Activated CD4-positive, alpha-beta memory T cell treated with anti-CD3 and anti-CD28 coated beads for 36 hours (primary cell): ENCODE measurements around the gene ARFGAP1. TPM values are rescaled to one million over a fixed set of nuclear protein-coding genes. Genes with fewer than 3 reads are reported as not detected.

Source experiments
- CTCF ChIA-PET: fragments of 350-600 bp; sonication (Branson Sonifier 250); formaldehyde crosslinking; loops from one replicate; lab custom pipeline; 2021; ENCODE audit warnings: antibody characterized with exemption, inconsistent platforms; lab: Charles Lee
- POLR2A ChIA-PET: fragments of 350-600 bp; sonication (Branson Sonifier 250); formaldehyde crosslinking; loops from one replicate; lab custom pipeline; 2021; ENCODE audit warnings: antibody characterized with exemption; lab: Charles Lee
- DNase-seq: peaks from one replicate; pipeline ENCODE4 v3.0.0-alpha.2; 2020
- H3K27ac Mint-ChIP-seq: one replicate; pipeline ENCODE4 v1.8.0; 2021; ENCODE audit warnings: mixed read lengths
- H3K27me3 Mint-ChIP-seq: one replicate; pipeline ENCODE4 v1.8.0; 2021; ENCODE audit warnings: mixed read lengths
- H3K36me3 Mint-ChIP-seq: one replicate; pipeline ENCODE4 v1.8.0; 2021; ENCODE audit warnings: mixed read lengths
- H3K4me1 Mint-ChIP-seq: one replicate; pipeline ENCODE4 v1.8.0; 2021; ENCODE audit warnings: low read depth, mixed read lengths
- H3K4me3 Mint-ChIP-seq: one replicate; pipeline ENCODE4 v1.8.0; 2021; ENCODE audit warnings: mild to moderate bottlenecking, mixed read lengths
- H3K9me3 Mint-ChIP-seq: one replicate; pipeline ENCODE4 v1.8.0; 2021; ENCODE audit warnings: mixed read lengths
- intact Hi-C: fragments of 100-400 bp; cut with micrococcal nuclease; formaldehyde crosslinking; loops from one replicate; pipeline ENCODE4 v1.15.1; 2023
- total RNA-seq, 2 experiments: library from RNA; stranded (reverse); gene quantifications; one replicate each; pipeline ENCODE4 v1.2.3, GENCODE V29; 2021

Gene ARFGAP1
- total RNA-seq, 2 experiments from 2014 or later = 68.4 to 72.4 TPM

- H3K27me3 Mint-ChIP-seq = peaks cover 38% of the 10 kb centered on the region
- CTCF ChIA-PET = interaction anchor here (4.6 kb wide), 1 partner anchor 9 kb away, joined by 47 read pairs; no protein-coding TSS in a partner anchor
- H3K9me3 Mint-ChIP-seq = no peaks in the 10 kb centered on the region
- H3K27ac Mint-ChIP-seq = no peak overlapping the region
- H3K4me1 Mint-ChIP-seq = peaks cover 3% of the 10 kb centered on the region
- no peak for DNase-seq
- POLR2A ChIA-PET = no interaction called here
- H3K36me3 Mint-ChIP-seq = no peaks in the 10 kb centered on the region
- H3K4me3 Mint-ChIP-seq = no peak overlapping the region
- intact Hi-C loops = no loop called here
Measured at GRCh38 chr20:63232235-63233060, 40.2 kb upstream of the ARFGAP1 start.

- intact Hi-C loops = no loop called here
- H3K4me1 Mint-ChIP-seq = peaks cover 3% of the 10 kb centered on the region
- no peak for DNase-seq
- H3K27ac Mint-ChIP-seq = no peak overlapping the region
- H3K36me3 Mint-ChIP-seq = no peaks in the 10 kb centered on the region
- H3K4me3 Mint-ChIP-seq = no peak overlapping the region
- ChIA-PET CTCF (interaction anchor here (4.6 kb wide), 1 partner anchor 9 kb away, joined by 47 read pairs; no protein-coding TSS in a partner anchor), POLR2A (no interaction called here)
- H3K9me3 Mint-ChIP-seq = no peaks in the 10 kb centered on the region
- peaks cover 38% of the 10 kb centered on the region for H3K27me3 Mint-ChIP-seq
Measured at GRCh38 chr20:63233061-63233344, 39.6 kb upstream of the ARFGAP1 start.

- ChIA-PET CTCF (interaction anchor here (1.3 to 4.6 kb wide), 2 partner anchors 10 to 39 kb away, joined by 3 to 47 read pairs; partner anchors contain the start of gene ARFGAP1), POLR2A (no interaction called here)
- Mint-ChIP-seq H3K27ac (no peak overlapping the region), H3K9me3 (no peaks in the 10 kb centered on the region), H3K36me3 (no peaks in the 10 kb centered on the region), H3K4me3 (no peak overlapping the region), H3K27me3 (peaks cover 38% of the 10 kb centered on the region), H3K4me1 (peaks cover 3% of the 10 kb centered on the region)
- intact Hi-C loops = no loop called here
- no peak for DNase-seq
Measured at GRCh38 chr20:63233924-63234323, 38.7 kb upstream of the ARFGAP1 start.

GRCh38 chr20:63234693-63235398 is 37.8 kb upstream of the ARFGAP1 start:
- Mint-ChIP-seq H3K27ac (no peak overlapping the region), H3K36me3 (no peaks in the 10 kb centered on the region), H3K4me3 (no peak overlapping the region), H3K27me3 (peaks cover 29% of the 10 kb centered on the region), H3K9me3 (no peaks in the 10 kb centered on the region), H3K4me1 (peaks cover 3% of the 10 kb centered on the region)
- DNase-seq = peak; percentile 26
- POLR2A ChIA-PET = no interaction called here
- intact Hi-C loops = no loop called here
- CTCF ChIA-PET = interaction anchor here (0.7 to 4.6 kb wide), 3 partner anchors 11 to 38 kb away, joined by 3 to 47 read pairs (median 3); partner anchors contain the start of gene ARFGAP1

- peaks cover 3% of the 10 kb centered on the region for H3K4me1 Mint-ChIP-seq
- intact Hi-C loops = no loop called here
Measured at GRCh38 chr20:63235399-63235983, 37.1 kb upstream of the ARFGAP1 start, which contains the start of gene BIRC7. Gene BIRC7 (plus strand): TSS chr20:63235905. CDS start chr20:63236097, 192 bp downstream.

GRCh38 chr20:63236116-63236837 is 36.3 kb upstream of the ARFGAP1 start:
- H3K9me3 Mint-ChIP-seq = no peaks in the 10 kb centered on the region
- ChIA-PET POLR2A (no interaction called here), CTCF (interaction anchor here (1.3 to 4.6 kb wide), 3 partner anchors 12 to 146 kb away, joined by 3 to 47 read pairs (median 6); no protein-coding TSS in a partner anchor)
- H3K27me3 Mint-ChIP-seq = peaks cover 16% of the 10 kb centered on the region
- H3K4me3 Mint-ChIP-seq = no peak overlapping the region
- H3K27ac Mint-ChIP-seq = no peak overlapping the region
- DNase-seq = no peak
- intact Hi-C loops = no loop called here
- peaks cover 3% of the 10 kb centered on the region for H3K4me1 Mint-ChIP-seq
- no peaks in the 10 kb centered on the region for H3K36me3 Mint-ChIP-seq

More at GRCh38 chr20:63235399-63235983, 37.1 kb upstream of the ARFGAP1 start, which contains the start of gene BIRC7:
- ChIA-PET CTCF (interaction anchor here (1.3 to 4.6 kb wide), 2 partner anchors 12 to 37 kb away, joined by 3 to 47 read pairs; partner anchors contain the start of gene ARFGAP1), POLR2A (no interaction called here)
- Mint-ChIP-seq H3K27ac (no peak within 1 kb of the TSS), H3K27me3 (peaks cover 23% of the 10 kb centered on the region), H3K9me3 (no peaks in the 10 kb centered on the region), H3K36me3 (no peaks in the 10 kb centered on the region), H3K4me3 (no peak within 1 kb of the TSS)
- DNase-seq = no peak

- Mint-ChIP-seq H3K4me1 (peaks cover 3% of the 10 kb centered on the region), H3K4me3 (no peak overlapping the region), H3K36me3 (no peaks in the 10 kb centered on the region), H3K27me3 (peaks cover 7% of the 10 kb centered on the region), H3K9me3 (no peaks in the 10 kb centered on the region), H3K27ac (no peak overlapping the region)
- CTCF ChIA-PET = interaction anchor here (1.6 kb wide), 1 partner anchor 14 kb away, joined by 6 read pairs; no protein-coding TSS in a partner anchor
- DNase-seq = no peak
- POLR2A ChIA-PET = no interaction called here
- intact Hi-C loops = no loop called here
Measured at GRCh38 chr20:63238031-63238430, 34.6 kb upstream of the ARFGAP1 start.

- Mint-ChIP-seq H3K4me3 (no peak overlapping the region), H3K36me3 (no peaks in the 10 kb centered on the region), H3K9me3 (no peaks in the 10 kb centered on the region), H3K27ac (no peak overlapping the region), H3K4me1 (peaks cover 3% of the 10 kb centered on the region), H3K27me3 (peaks cover 6% of the 10 kb centered on the region)
- POLR2A ChIA-PET = no interaction called here
- intact Hi-C loops = no loop called here
- no peak for DNase-seq
- CTCF ChIA-PET = interaction anchor here (2.8 kb wide), 1 partner anchor 15 kb away, joined by 8 read pairs; no protein-coding TSS in a partner anchor
Measured at GRCh38 chr20:63238514-63239125, 34.0 kb upstream of the ARFGAP1 start.

- Mint-ChIP-seq H3K27me3 (peaks cover 7% of the 10 kb centered on the region), H3K4me1 (peaks cover 3% of the 10 kb centered on the region), H3K36me3 (no peaks in the 10 kb centered on the region), H3K9me3 (no peaks in the 10 kb centered on the region), H3K27ac (no peak overlapping the region), H3K4me3 (no peak overlapping the region)
- POLR2A ChIA-PET = no interaction called here
- intact Hi-C loops = no loop called here
- CTCF ChIA-PET = interaction anchor here (2.8 kb wide), 1 partner anchor 16 kb away, joined by 8 read pairs; no protein-coding TSS in a partner anchor
- DNase-seq = no peak
Measured at GRCh38 chr20:63239431-63239830, 33.2 kb upstream of the ARFGAP1 start.

GRCh38 chr20:63240004-63240403 is 32.6 kb upstream of the ARFGAP1 start:
- ChIA-PET POLR2A (no interaction called here), CTCF (interaction anchor here (2.8 kb wide), 1 partner anchor 16 kb away, joined by 8 read pairs; no protein-coding TSS in a partner anchor)
- H3K4me1 Mint-ChIP-seq = no peaks in the 10 kb centered on the region
- intact Hi-C loops = no loop called here
- DNase-seq = no peak
- H3K4me3 Mint-ChIP-seq = no peak overlapping the region
- no peaks in the 10 kb centered on the region for H3K9me3 Mint-ChIP-seq
- H3K27me3 Mint-ChIP-seq = peaks cover 7% of the 10 kb centered on the region
- no peaks in the 10 kb centered on the region for H3K36me3 Mint-ChIP-seq
- no peak overlapping the region for H3K27ac Mint-ChIP-seq

- H3K4me1 Mint-ChIP-seq = no peaks in the 10 kb centered on the region
- no peak overlapping the region for H3K27ac Mint-ChIP-seq
- no peaks in the 10 kb centered on the region for H3K9me3 Mint-ChIP-seq
- POLR2A ChIA-PET = no interaction called here
- H3K27me3 Mint-ChIP-seq = peaks cover 13% of the 10 kb centered on the region
- intact Hi-C loops = no loop called here
- no peak overlapping the region for H3K4me3 Mint-ChIP-seq
- no peak for DNase-seq
- no peaks in the 10 kb centered on the region for H3K36me3 Mint-ChIP-seq
- CTCF ChIA-PET = interaction anchor here (1.0 to 2.8 kb wide), 2 partner anchors 12 to 18 kb away, joined by 3 to 8 read pairs; no protein-coding TSS in a partner anchor
Measured at GRCh38 chr20:63241272-63241671, 31.3 kb upstream of the ARFGAP1 start.
